Fibroblast of pulmonary artery (primary cell): ENCODE measurements around the gene PTPRG.

ENCODE experiments used
- DNase-seq: peaks from one replicate; pipeline ENCODE4 v3.0.0-alpha.2; 2010; ENCODE audit warnings: low read depth
- H3K4me3 ChIP-seq: replicated peaks from 2 replicates; pipeline ENCODE4 v1.5.1; 2011; ENCODE audit warnings: low read depth, mild to moderate bottlenecking, control low read depth, low read length, moderate library complexity
- CTCF ChIP-seq: IDR thresholded peaks from 2 replicates; pipeline ENCODE4 v1.5.1; 2011; ENCODE audit warnings: mild to moderate bottlenecking, control low read depth, low read length, inconsistent platforms; ENCODE audit errors: missing control alignments

PTPRG gene

GRCh38 chr3:61634678-61635077 lies 73.3 kb downstream of the PTPRG start:
- no peak for TF ChIP-seq CTCF
- no peak overlapping the region for H3K4me3 ChIP-seq
- DNase-seq: peak; percentile 29

DNA sequence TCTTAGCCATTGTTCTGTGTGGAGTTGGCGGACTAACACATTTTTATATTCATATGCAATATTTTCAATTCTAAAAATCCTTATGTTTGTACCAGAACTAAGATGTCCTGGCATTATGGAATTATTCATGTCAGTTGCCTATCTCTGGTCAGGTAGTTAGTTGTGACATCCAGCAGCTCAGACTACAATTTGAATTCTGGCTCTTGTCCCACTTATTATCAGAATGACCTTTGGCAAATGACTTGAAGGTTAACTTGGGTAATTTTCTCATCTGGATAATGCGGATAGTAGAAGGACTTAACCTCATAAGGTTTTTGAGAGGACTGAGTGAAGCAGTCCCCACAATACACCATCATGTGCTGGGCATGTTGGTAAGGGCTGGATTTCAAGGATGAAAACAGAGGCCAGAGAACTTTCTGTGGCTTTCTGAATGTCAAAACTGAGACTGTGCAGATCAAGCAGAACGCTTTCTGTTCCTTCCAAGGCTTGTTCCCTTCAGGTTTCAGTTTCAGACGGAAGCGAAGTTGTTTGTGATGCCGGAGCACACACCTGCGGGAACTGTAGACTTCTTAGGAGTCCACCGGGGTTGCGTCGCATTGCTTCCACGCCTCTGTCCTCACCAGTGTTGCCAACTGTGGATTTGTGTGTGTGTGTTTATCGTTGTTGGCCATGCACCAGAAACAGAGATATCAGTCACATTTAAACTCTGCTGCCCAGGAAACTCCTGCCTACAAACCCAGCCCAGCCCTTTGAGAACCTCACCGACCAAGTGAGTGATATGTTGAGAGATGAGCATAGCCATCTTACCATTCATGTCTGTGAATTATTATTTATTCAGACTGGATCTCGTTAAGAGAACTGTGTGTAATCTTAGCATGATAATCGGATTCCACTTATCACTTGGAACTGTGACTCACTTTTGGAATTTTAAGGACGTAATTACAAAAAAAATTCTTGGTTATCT lies 76.0 kb downstream of the PTPRG start:
- DNase-seq: peak; percentile 46
- no peak for TF ChIP-seq CTCF
- peak overlapping the region; percentile 38 for H3K4me3 ChIP-seq

GRCh38 chr3:61638741-61639140 lies 77.4 kb downstream of the PTPRG start:
- DNase-seq: no peak
- no peak overlapping the region for H3K4me3 ChIP-seq
- TF ChIP-seq CTCF: no peak

DNA sequence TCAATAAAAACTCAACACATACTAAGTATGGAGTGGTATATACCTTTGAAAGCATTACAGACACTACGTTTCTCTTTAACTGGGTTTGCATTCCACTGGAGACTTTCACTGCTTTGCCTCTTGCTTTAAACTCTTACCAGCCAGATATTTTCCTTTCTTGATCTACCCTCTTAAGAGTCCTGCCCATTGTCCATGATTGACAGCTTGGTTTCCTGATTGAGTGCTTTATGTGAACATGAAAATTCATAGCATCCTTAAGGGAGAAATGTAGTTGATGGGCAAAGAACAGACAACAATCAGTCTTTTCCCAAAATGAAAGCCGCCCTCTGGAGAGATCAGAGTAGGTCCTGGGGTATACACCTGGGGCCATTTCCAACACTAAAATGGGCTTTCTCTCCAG lies 78.6 kb downstream of the PTPRG start:
- DNase-seq: no peak
- H3K4me3 ChIP-seq: no peak overlapping the region
- TF ChIP-seq CTCF: no peak

DNA sequence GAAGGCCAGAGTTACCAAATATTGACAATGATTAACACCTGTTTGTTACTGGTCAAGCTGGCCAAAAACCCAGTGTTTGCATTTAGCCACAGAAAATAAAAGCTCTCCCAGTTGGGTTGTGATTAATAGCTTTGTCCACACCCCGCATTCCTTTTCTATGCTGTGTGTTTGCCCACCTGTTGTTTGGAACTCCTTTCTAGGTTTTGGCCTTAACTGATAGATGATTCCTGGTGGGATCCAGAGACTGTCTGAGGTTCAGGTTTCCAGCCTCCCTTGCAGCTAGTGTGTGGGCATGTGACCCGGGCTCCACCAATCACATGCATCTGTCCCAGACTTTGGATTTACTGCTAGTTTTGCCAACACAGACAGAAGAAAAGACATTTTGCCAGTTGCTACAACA lies 83.8 kb downstream of the PTPRG start:
- TF ChIP-seq CTCF: no peak
- DNase-seq: no peak
- no peak overlapping the region for H3K4me3 ChIP-seq

GRCh38 chr3:61646360-61646759 lies 85.0 kb downstream of the PTPRG start:
- H3K4me3 ChIP-seq: no peak overlapping the region
- no peak for TF ChIP-seq CTCF
- DNase-seq: no peak

DNA sequence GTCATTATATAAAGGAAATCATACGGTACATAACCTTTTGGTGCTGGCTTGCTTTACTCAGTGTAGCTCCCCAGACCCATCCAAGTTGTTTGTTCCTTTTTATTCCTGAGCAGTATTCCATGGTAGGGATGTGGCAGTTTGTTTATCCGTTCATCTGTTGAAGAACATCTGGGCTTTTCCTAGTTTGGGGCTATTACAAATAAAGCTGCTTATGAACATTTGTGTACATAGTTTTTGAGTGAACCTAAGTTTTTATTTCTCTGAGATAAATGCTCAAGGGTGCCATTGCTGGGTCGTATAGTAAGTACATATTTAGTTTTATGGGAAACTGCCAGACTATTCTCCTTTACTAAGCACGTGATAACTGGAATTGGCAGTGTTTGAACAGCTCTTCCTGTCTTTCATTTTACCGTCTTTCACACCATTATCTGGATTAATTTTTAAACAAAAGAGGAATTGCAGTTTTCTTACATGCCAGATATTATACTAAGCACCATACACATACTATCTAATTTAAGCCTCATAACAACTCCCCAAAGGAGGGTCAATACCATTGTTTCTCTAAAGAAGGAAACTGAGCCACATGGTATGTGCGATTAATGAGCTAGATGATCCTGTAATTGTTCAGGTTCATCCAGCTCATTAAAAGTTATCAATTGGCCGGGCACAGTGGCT lies 85.6 kb downstream of the PTPRG start:
- H3K4me3 ChIP-seq: no peak overlapping the region
- no peak for TF ChIP-seq CTCF
- DNase-seq: peak; percentile 45
